Adrenal gland (tissue), 12 donors: ENCODE data around the gene USP7. TPM values are rescaled to one million over a fixed set of nuclear protein-coding genes. Genes with fewer than 3 reads are reported as not detected.

Source experiments
- DNase-seq, 7 donors: peaks; one replicate each; pipeline ENCODE4 v3.0.0-alpha.2; 2019 to 2020
- H3K27ac ChIP-seq, 5 donors: fragments of 200-600 bp; sonication (generic) in 4 of 5; 1 replicate in 3 of 5; 2 replicates in 2 of 5; pipeline versions ENCODE4 v1.5.1 to v1.8.0; 2016 to 2020; ENCODE audit warnings: mild to moderate bottlenecking in 1 of 5
- H3K27me3 ChIP-seq: fragments of 200-600 bp; 2 replicates; pipeline ENCODE4 v1.8.0; 2021
- H3K36me3 ChIP-seq, 2 donors: fragments of 200-600 bp; replicated peaks in 1 of 2; 1 replicate in 1 of 2; 2 replicates in 1 of 2; pipeline versions ENCODE4 v1.5.1 to v1.8.0; 2018 to 2022
- H3K4me1 ChIP-seq, 2 donors: fragments of 200-600 bp; replicated peaks in 1 of 2; 1 replicate in 1 of 2; 2 replicates in 1 of 2; pipeline versions ENCODE4 v1.5.1 to v1.8.0; 2018 to 2021
- H3K4me3 ChIP-seq, 4 donors: fragments of 200-600 bp; sonication (generic) in 3 of 4; one replicate each; pipeline ENCODE4 v1.5.1; 2016 to 2018
- H3K9me3 ChIP-seq, 3 donors: fragments of 200-600 bp; sonication (generic) in 1 of 3; replicated peaks in 1 of 3; 1 replicate in 2 of 3; 2 replicates in 1 of 3; pipeline versions ENCODE4 v1.5.1 to v1.8.0; 2016 to 2021
- CTCF ChIP-seq, 6 experiments: fragments of 450-650 bp in 4 of 6; fragments of 200-600 bp in 2 of 6; sonication (generic) in 1 of 6; IDR thresholded peaks; 1 replicate in 5 of 6; 2 replicates in 1 of 6; pipeline versions ENCODE4 v1.5.1 to v1.8.0; 2016 to 2021; ENCODE audit warnings: antibody characterized with exemption in 6 of 6, mild to moderate bottlenecking in 2 of 6, moderate library complexity in 1 of 6
- POLR2A ChIP-seq, 2 donors: fragments of 450-650 bp; IDR thresholded peaks; one replicate each; pipeline ENCODE4 v1.6.1; 2017; ENCODE audit warnings: antibody characterized with exemption in 2 of 2, mild to moderate bottlenecking in 2 of 2, moderate library complexity in 1 of 2
- WGBS, 4 donors: extraction: QIAGEN DNeasy Blood & Tissue Kit in 2 of 4; methylation state at CpG; one replicate each; pipeline versions ENCODE4 v1.1.5 to v1.1.7; 2013 to 2017; 5-methylcytosine and 5-hydroxymethylcytosine counted together
- intact Hi-C, 2 donors: fragments of 100-400 bp; cut with DNase I; formaldehyde crosslinking; loops; one replicate each; pipeline versions ENCODE4 v1.14.1 to v1.15.0; 2022 to 2023
- polyA plus RNA-seq, 3 donors: library from polyadenylated mRNA; stranded (reverse); fragments of 200-250 nt in 2 of 3; fragments of 350-450 nt in 1 of 3; fragmentation: Illumina TruSeq in 1 of 3; extraction: RNeasy Lipid Tissue Mini Kit (QIAGEN cat#74804) in 1 of 3; gene quantifications; one replicate each; pipeline ENCODE4 v1.2.3, GENCODE V29; 2013 to 2014
- total RNA-seq, 9 donors: library from RNA; depleted of rRNA in 4 of 9; stranded (reverse); fragments of >200 nt in 4 of 9; fragments of 120-200 nt in 1 of 9; fragmentation: NEBNext Ultra II Directional in 1 of 9; extraction: Animal tissue kit (Norgen Biotek cat#: 25700) in 1 of 9; gene quantifications; one replicate each; pipeline versions ENCODE4 v1.1.0 to v1.2.4, GENCODE V29; 2013 to 2023
- donor health status: healthy with polysubstance abuse.
- donor health status: Bipolar disorder and iron deficiency.
- donor health status: DM: yes; HTN: yes; CAD: no.
- donor health status: DM: no; HTN: no; CAD: no.
- donor health status: DM: no; HTN: no; CAD: no.
- donor health status: DM: yes; HTN: yes; CAD: no.

Gene USP7
- total and polyA plus RNA-seq, 12 donors: 23.7 to 121 (median 68.2) TPM

- intact Hi-C loops: no loop called here
- Histone ChIP-seq H3K27ac (peak overlapping the region in 4 of 5 donors; percentile 2 to 87 (median 48)), H3K27me3 (no peaks in the 10 kb centered on the region), H3K36me3 (peaks cover 0 to 64% of the 10 kb centered on the region in 2 donors), H3K4me1 (peaks cover 18 to 27% of the 10 kb centered on the region in 2 donors), H3K9me3 (no peaks in the 10 kb centered on the region), H3K4me3 (no peak overlapping the region)
- TF ChIP-seq POLR2A (IDR thresholded peaks at IDR 0.05) (no peak), CTCF (IDR thresholded peaks at IDR 0.05) (no peak)
- peak in 1 of 7 donors; percentile 22 for DNase-seq
- WGBS, 4 donors: 79 to 88% (median 86%) methylated on average over 6 to 8 of the region's 8 CpGs
These were observed 111.8 kb downstream of the USP7 start for GRCh38 chr16:8851761-8852403.

GRCh38 chr16:8850279-8850885 lies 113.3 kb downstream of the USP7 start:
- DNase-seq: peak in 6 of 7 donors; percentile 78 to 89 (median 82)
- TF ChIP-seq POLR2A (IDR thresholded peaks at IDR 0.05) (no peak), CTCF (IDR thresholded peaks at IDR 0.05) (no peak)
- intact Hi-C loops: no loop called here
- H3K27ac ChIP-seq: peak overlapping the region in 4 of 5 donors; percentile 32 to 87 (median 74)
- H3K4me3 ChIP-seq: no peak overlapping the region
- 17 to 31% (median 19%) methylated on average over 9 to 11 of the region's 11 CpGs for WGBS, 4 donors
- H3K4me1 ChIP-seq: peaks cover 18 to 27% of the 10 kb centered on the region in 2 donors
- H3K9me3 ChIP-seq: no peaks in the 10 kb centered on the region
- no peaks in the 10 kb centered on the region for H3K27me3 ChIP-seq
- H3K36me3 ChIP-seq: peaks cover 0 to 50% of the 10 kb centered on the region in 2 donors

- WGBS, 4 donors: 67 to 77% (median 69%) methylated on average over 18 to 19 of the region's 19 CpGs
- Histone ChIP-seq H3K27ac (peak overlapping the region in 4 of 5 donors; percentile 8 to 87 (median 74)), H3K9me3 (no peaks in the 10 kb centered on the region), H3K4me1 (peaks cover 18 to 27% of the 10 kb centered on the region in 2 donors), H3K27me3 (no peaks in the 10 kb centered on the region), H3K36me3 (peaks cover 0 to 42% of the 10 kb centered on the region in 2 donors), H3K4me3 (no peak overlapping the region)
- no peak for TF ChIP-seq CTCF (IDR thresholded peaks at IDR 0.05)
- no peak for TF ChIP-seq POLR2A (IDR thresholded peaks at IDR 0.05)
- DNase-seq: peak in 3 of 7 donors; percentile 33 to 63 (median 53)
- intact Hi-C loops: no loop called here
These were observed 114.2 kb downstream of the USP7 start for GRCh38 chr16:8849411-8850011.

DNA sequence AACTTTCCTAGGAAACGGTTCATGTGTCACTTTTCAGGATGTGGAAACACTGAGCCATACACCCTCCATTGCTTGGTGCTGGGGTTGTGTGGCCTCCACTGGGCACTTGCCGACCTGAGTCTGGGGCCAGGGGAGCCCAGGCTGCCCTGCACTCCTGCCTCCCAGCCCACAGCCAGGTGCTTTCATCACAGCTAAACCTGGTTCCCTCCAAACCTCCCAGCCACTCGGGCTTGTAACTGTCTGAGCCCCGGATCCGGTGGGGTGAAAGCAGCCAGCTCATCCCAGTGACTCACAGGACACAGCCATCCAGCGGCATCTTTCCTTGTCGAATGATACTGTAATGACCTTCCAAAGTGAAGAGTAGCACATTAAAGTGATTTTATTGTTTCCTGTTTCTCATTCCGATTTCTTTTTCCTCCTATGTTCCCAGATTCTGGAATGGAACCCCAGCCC lies 114.7 kb downstream of the USP7 start:
- H3K9me3 ChIP-seq: no peaks in the 10 kb centered on the region
- TF ChIP-seq CTCF (IDR thresholded peaks at IDR 0.05): no peak
- TF ChIP-seq POLR2A (IDR thresholded peaks at IDR 0.05): no peak
- no peaks in the 10 kb centered on the region for H3K27me3 ChIP-seq
- WGBS, 4 donors: 37 to 43% (median 41%) methylated on average over 7 to 8 of the region's 8 CpGs
- peaks cover 0 to 36% of the 10 kb centered on the region in 2 donors for H3K36me3 ChIP-seq
- H3K27ac ChIP-seq: peak overlapping the region in 4 of 5 donors; percentile 8 to 87 (median 74)
- H3K4me1 ChIP-seq: peaks cover 18 to 27% of the 10 kb centered on the region in 2 donors
- DNase-seq: peak in 5 of 7 donors; percentile 73 to 80 (median 74)
- no peak overlapping the region for H3K4me3 ChIP-seq
- intact Hi-C loops: no loop called here
